GM18502 (cell line): ENCODE results near the gene SLC40A1.

ENCODE experiments used
- ATAC-seq: cut with Tn5 transposase; IDR thresholded peaks from one replicate; pipeline ENCODE4 v1.9.1; 2021; ENCODE audit warnings: mild to moderate bottlenecking; ENCODE audit not compliant: unreplicated experiment, poor library complexity

Gene SLC40A1, protein sequence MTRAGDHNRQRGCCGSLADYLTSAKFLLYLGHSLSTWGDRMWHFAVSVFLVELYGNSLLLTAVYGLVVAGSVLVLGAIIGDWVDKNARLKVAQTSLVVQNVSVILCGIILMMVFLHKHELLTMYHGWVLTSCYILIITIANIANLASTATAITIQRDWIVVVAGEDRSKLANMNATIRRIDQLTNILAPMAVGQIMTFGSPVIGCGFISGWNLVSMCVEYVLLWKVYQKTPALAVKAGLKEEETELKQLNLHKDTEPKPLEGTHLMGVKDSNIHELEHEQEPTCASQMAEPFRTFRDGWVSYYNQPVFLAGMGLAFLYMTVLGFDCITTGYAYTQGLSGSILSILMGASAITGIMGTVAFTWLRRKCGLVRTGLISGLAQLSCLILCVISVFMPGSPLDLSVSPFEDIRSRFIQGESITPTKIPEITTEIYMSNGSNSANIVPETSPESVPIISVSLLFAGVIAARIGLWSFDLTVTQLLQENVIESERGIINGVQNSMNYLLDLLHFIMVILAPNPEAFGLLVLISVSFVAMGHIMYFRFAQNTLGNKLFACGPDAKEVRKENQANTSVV

DNA sequence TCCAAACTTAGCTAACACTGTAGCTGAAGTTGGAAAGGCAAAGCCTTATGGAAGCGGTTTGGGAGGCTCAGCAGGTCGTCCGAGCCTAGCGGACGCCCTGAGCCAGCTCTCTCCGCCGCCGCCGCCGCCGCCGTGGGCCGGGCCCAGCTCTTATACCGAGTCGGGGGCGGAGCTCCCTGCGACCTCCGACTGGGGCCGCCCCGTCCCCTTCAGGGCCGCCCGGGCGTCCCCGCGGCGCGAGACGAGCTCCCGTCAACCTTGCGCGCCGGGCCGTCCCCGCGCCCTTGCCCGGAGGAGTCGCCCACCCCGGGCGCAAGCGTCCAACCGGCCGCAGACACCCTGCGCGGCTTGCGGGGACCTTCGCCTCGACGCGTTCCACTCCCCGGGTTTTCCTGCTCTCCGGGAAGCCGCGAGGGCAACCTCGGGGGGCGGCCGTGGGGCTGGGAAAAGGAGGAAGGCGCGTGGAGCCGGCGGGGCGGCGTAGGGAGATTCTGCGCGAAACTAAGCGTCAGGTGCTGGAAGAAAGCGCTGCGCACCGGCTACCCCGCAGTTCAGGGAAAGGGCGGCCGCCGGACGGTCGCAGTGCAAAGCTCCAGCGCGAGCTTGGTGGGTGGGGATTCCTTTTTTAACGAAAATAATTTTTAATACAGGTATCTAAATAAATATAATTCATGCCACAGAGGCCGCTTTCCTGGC lies at the start of gene SLC40A1:
TSS of gene SLC40A1 (minus strand) at position 129 of the 696 bp plus-strand sequence. CDS start 326 bp downstream, outside the sequence.
- peak; percentile 72 for ATAC-seq

DNA sequence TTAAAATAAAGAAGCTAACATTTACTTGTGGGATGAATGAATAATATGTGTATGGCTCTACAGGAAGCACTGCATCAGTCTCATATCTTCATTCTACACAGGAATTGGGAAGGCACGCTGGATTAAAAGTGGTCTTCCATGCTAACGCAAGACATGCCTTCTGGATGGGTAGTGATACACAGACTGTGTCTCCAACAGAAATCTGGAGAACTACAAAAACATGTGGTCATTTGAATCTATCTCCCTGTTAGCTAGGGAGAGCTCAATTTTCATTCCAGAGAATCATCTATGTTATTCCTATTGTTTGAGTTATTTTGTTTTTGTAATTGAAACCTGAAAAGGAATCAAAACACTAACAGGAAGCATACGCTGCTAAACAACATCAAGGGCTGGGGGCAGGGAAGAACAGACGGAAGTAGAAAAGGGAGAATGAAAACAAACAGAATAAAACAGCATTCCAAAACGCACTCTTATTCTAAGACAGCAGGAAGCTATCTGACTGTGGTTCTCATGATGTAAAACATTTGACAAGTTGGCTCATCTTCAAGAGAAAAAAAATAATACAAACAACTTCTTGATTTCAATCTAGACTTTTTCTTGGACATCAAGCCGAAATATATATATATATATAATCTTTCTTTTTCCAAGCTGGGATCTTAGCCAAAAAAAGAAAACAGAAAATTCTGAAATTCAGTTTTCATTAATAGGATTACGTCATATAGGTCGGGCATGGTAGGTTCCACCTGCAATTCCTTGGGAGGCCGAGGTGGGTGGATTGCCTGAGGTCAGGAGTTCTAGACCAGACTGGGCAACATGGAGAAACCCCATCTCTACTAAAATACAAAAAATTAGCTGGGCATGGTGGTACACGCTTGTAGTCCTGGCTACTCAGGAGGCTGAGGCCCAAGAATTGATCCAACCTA lies 49.2 kb upstream of the SLC40A1 start:
- no peak for ATAC-seq

DNA sequence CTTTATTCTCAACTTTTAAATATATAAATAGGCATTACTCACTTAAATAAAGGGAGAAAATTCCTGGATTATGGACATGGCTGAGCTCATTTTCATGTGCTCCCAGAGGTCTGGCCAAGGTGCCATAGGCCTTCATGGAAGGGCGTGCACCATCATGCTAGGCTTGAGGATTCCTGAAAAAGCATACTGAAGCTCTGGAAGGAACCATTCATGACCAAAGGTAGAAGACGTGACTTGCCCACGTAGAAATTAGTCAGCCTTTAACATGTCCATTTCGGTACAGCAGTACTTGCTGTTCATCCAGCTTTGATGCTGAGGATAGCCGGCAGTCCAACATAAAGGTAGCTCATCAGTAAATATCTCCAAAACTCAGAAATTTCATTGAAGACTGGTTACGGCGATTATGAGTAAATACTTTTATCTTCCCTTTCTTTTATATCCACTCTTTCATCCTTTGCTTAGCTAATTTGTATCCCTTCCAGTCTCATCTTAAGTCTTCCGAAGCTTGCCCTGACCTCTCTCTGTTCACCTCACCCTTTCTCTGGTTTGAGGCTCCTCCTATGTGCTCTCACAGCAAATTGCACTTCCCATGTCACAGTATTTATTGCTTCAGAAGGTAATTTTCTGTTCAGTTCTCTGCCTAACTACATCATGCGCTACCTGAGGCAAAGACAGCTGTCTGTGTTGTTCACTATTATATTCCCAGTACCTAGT lies 48.4 kb upstream of the SLC40A1 start:
- ATAC-seq = no peak

DNA sequence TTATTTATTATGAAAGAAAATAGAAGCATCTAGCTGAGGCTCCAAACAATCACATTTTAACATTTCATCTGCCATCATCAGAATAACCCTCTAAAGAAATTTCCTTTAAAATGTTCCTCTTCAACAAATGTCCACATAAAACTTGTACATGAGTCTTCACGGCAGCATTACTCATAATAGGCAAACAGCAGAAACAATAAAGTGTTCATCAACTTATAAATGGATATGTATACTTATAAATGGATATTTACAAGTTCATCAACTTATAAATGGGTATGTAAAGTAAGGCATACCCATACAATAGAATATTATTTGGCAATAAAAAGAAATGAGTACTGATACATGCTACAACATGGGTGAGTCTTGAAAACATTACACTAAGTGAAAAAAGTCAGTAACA lies 47.2 kb upstream of the SLC40A1 start:
- no peak for ATAC-seq

DNA sequence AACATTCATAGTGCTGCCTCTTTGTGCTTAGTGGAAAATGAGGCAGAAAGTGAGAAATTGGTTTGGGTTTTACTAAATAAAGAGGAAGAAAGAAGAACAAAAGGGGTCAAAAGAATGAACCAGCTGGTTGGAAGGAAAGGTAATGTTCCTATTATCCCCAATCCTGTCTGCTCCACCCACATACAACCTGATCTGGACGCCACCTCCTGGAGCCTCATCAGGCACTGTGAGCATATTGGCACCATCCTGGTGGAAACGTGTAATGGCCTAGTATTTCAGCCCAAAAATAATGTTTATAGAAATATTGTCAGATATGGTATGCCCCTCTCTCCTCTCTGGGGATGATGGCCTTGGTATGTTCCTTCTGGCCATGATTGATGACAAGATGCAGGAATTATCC lies 45.0 kb upstream of the SLC40A1 start:
- ATAC-seq = no peak

DNA sequence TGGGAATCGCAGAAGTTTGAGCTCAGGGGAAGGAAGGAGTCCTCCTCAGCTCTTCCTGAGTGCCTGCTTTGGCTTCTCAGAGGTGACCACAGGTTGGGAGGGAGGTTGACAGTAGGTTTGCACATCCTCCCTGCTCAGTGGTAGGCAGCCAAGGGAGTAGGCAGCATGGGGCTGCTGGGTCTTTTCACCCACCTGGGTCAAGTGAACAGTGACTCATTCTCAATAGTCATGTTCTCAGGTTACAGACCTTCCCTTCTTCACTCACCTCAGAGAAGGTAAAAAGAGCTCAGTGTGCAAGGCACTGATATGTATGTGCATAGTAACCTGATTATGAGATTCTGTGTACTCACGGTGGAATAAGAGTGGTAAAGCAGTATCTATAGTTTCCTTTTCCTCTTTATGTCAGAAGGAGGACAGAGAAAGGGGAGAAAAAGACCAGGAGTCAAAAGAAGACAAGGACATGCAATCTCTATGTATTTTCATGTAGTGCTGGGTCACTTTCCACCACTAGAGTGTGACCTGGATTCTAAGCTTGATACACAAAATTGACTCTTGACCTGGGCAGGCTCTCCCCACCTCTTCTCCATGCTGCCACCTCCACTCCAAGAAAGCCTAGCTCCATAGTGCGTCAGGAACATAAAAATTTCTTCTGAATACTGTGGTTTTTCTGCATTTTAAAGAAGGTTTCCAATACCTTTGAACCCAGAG lies 44.2 kb upstream of the SLC40A1 start:
- no peak for ATAC-seq

DNA sequence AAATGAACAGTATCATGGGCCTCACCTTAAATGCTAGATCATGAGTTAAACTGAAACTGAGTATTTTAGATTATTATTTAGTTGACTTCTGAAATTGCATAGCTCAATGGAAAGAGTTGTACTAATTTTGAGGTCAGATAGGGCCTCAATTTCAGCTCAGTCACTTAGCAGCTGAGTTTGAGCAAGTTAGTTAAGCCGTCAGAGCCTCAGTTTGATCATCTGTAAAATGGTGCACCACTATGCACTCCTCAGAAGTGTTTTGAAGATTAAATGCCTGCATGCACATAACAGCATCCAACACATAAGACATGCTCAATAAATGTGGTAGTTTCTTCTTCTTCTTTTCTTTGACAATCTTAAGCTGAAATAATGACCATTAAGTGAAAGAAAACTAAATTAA lies 42.5 kb upstream of the SLC40A1 start:
- no peak for ATAC-seq

DNA sequence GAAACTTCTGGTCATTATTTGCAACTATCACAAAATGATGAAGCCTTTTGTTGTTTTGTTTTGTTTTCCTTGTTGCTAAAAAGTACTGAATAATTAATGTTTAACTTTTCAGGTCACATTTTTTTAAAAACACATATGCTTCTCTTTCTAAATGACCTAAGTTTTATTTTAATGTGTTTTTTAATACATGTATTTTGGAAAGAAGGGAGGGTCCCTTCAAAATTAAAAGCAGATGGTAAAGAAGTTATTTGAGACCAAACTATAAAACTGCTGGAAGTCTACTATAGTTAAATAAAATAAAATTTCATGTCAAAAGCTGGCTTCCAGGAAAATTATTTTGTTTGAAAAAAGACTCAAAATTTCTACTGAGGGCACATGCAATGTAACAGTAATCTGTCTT lies 41.2 kb upstream of the SLC40A1 start:
- ATAC-seq = no peak

DNA sequence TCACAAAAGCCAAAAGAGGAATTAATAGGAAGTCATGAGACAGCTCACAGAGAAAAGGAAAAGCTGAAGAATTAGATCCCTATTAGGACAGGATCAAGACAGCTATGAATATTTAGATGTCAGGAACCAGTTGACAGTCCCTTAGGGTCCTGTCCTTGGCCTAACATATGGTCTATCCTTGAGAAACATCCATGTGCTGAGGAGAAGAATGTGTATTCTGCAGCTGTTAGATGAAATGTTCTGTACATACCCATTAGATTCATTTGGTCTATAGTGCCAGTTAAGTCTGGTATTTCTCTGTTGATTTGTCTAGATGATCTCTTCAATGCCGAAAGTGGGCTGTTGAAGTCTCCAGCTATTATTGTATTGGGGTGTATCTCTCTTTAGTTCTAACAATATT lies 37.6 kb upstream of the SLC40A1 start:
- no peak for ATAC-seq

DNA sequence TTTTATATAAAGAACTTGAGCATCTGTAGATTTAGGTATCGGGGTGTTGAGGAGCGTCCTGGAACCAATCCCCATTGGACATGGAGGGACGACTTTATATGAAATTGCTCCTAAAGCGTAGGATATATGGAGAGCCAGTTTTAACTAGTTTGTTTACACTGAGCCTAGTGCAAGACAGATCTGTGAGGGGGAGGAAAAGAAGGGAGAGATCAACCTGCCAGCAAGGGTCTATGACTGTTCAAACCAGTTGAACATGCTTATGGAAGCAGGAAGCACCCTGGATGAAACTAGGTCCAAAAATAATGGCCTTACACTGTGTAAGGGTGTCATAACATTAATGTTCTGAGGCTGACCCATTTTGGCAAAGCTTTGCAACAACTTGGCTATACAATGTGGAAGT lies 34.0 kb upstream of the SLC40A1 start:
- no peak for ATAC-seq

DNA sequence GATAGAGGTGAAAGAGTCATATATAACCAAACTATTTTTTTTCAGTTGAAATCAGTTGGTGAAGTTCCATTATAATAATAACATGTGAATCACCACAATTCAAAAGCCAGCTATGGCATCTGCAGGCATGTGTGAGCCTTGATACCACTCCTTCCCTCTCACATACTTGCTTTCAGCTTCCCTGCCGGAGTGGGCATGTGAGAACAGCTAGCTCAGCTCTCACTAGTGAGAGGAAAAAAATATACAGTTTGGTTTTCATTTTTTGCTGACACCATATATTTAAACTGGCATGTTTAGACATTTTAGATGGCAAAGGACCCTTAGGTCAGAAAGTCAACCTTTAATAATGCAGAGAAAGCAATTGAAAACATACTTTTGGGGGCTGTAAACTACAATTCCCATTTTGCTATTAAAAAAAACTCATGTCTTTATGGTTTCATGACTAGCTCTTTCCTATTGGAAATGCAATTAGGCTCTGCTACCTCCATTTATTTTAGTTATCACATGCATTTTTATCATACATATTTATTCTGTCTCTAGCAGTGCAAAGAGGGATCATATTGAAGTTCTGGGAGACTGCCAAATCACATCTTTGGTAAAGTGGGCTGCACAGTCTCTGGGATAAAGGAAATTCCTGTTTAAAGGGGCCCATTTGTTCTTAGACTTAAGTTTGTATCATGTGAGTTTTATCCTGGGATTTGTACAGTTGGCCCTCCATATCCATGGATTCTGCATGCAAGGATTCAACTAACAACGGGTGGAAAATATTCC lies 33.2 kb upstream of the SLC40A1 start:
- ATAC-seq = no peak

DNA sequence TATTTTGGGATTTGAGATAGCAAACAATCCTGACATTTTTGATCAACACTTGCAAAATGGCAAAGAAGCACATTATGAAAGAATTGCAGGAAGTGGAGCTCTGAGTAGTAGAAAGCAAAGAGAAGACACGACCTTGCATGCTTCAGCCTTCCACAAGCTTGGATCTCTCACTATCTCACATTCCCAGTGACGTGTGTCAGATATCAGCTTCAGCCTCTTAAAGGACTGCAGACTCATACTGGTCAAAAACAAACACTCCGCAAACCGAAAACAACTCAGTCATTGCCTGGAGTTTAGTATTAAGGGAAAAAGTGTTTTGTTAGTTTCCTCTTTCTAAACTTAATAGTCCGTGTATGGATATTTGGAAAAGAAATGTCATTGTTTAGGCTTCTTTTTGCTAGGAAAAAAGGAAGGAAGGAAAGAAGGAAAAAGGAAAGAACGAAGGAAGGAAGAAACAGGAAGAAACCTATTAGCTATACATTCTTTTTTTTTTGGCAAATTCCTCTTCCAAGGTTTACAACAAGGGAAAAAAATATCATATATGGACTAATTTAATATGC lies 32.6 kb upstream of the SLC40A1 start:
- no peak for ATAC-seq

DNA sequence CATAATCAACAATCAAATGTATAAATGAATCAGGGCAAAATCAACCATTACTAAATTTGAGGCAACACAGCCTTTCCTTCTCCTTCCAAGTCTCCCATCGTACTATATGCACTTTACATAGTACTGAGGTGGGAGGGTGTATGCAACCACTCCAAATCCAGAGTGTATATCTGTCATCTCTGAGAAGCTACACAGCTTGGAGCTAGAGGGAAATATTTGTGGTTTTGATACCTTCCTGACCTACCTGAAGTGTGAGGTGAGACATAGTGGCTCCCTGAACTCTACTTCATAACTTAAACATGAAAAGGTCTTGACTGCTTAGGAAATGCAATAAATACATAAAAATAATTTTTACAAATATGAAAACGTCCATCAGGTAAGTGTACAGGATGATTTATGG lies 30.1 kb upstream of the SLC40A1 start:
- no peak for ATAC-seq

DNA sequence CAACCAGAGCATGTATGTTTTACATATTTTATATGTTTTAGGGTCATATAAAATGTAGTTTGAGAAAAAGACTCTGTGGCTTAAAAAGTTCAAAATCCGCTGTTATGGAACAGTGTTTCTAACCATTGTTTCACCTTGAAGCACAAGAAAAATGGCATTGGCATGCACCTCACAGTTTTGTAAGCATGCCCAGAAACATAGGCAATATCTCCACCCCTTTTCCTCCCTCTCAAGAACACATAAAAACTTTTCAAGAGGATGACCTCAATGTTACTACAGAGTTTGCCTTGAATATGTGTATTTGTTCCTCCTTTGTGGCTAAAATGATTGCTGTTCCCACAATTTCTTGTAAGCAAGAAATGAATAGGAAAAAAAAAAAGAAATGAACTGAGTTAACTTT lies 29.3 kb upstream of the SLC40A1 start:
- ATAC-seq = no peak

DNA sequence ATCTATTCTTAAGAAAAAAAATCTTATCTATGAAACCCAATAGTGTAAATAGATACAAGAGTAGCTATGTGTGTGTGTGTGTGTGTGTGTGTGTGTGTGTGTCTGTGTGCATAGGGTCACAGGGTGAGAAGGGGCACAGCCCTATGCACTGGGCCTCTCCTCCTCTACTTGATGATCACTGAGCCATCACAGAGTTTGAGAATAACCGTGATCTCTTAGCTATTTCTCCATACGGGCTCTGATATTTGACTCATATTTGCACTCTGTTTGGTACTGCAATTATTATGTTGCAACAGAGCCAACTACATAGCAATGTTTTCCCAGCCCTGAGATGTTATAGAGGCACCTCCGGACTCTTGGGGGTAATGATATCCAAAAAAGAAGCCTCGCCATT lies 28.8 kb upstream of the SLC40A1 start:
- no peak for ATAC-seq

DNA sequence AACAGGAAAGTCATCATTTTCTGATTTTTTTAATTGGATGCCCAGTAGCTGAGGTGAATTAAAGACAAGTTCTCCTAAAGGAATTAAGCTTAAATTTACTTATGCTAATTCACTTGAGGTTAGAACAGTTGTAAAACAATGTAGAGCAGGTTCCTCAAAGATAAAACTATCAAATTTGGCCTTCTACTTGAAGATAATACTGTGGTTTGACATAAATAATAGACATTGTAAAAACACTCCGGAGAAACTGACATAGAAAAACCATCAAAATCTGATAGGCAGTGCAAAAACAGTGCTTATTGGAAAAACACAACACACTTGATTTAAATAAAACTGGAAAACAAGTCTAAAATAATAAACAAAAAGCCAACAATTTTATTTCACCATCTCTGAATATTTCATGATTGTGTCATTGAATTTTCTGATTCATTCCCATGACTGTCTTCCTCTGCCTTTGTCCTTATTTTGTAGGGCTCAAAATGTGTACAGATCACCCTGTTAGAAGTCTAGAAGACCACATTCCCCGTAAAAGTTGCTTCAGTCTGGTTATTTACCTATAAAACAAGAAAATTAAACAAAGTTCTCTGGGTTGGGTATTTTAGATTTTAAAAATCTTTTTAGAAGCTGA lies 28.3 kb upstream of the SLC40A1 start:
- ATAC-seq = no peak

DNA sequence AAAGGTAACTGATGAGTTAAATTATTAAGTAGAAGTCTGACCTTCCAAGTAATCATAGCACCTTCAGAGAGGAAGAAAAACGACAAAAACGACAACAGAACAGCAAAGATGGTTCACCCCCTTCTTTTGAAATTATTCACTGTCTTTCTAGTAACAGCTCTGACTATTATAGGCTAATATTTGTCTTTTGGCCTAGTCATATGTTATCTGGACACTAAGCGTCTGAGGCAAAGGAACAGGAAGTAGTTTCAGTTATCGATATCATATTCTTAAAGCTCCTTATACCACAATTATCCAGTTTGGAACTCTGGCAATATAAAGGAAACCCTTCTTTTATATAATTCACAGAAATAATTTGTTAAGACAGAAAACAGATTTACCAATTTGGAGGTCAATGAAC lies 27.6 kb upstream of the SLC40A1 start:
- ATAC-seq = no peak

DNA sequence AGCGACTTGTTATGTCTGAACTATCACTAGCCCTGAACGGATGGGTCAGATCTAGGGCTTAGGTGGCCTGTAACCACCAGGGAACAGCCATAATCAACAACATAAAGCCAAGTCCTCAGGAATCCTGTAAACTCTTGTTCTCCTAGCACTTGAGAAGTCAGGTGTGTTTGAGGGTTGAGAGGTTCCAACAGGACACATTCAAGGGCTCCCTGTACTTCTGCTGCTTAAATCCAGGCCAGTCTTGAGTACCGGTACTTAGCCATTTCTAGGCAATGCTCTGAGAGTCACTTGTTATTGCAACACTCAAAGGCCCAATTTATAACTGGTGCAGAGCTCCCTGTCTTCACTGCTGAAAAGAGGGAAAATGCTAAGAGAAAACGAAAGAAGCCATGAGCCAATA lies 21.6 kb upstream of the SLC40A1 start:
- no peak for ATAC-seq
